Measurements from ENCODE around the gene BHLHE41. TPM values are rescaled to one million over a fixed set of nuclear protein-coding genes. Genes with fewer than 3 reads are reported as not detected.

BHLHE41 gene
- total and polyA plus RNA-seq, 9 of the 15 experiments (the other 6 are each of a cell fraction or from before 2014, with no cell fraction given) = not detected

- TF ChIP-seq ZNF253 (CRISPR knock-in tag; conservative IDR thresholded peaks at IDR 0.05) = no peak
- no peak for TF ChIP-seq PHB2 (IDR thresholded peaks at IDR 0.05; ENCODE audit: low read depth)
- TF ChIP-seq PTBP1 (IDR thresholded peaks at IDR 0.05; ENCODE audit: low read depth, low read length) = no peak
- no peak for TF ChIP-seq ZNF232 (CRISPR knock-in tag; IDR thresholded peaks at IDR 0.05)
- TF ChIP-seq ZC3H8 (IDR thresholded peaks at IDR 0.05) = no peak
Observed at GRCh38 chr12:26090836-26091510, 33.9 kb downstream of the BHLHE41 start (continued).

- TF ChIP-seq CEBPB (tag; IDR thresholded peaks at IDR 0.05) = 0 out of 2 replicates have a peak, but pooled peaks have one; percentile 10
- no peak for TF ChIP-seq BRD4 (IDR thresholded peaks at IDR 0.05)
- TF ChIP-seq RAD21 (CRISPR knock-in tag; conservative IDR thresholded peaks at IDR 0.05 in 1 of 2, IDR thresholded peaks at IDR 0.05 in 1 of 2) = peak in 1 of 2 experiments; percentile 19; a peak in 1 of 4 replicates
- H3K4me3 ChIP-seq = no peak overlapping the region
- 0% methylated on average over 2 of the region's 2 CpGs for WGBS (ENCODE audit: insufficient coverage, low coverage, missing lambda C conversion rate)
- in situ Hi-C loops (cut with MboI) = no loop called here
- H3K27me3 ChIP-seq (ENCODE audit: control insufficient read depth in 2 of 2, insufficient read depth in 2 of 2, low read length in 2 of 2) = peaks cover 4 to 6% of the 10 kb centered on the region in 2 experiments; a peak in 3 of 5 replicates
- ChIA-PET CTCF (ENCODE audit: low intra/inter-chr PET ratio) (no interaction called here), POLR2A (interaction anchor here (0.5 to 0.9 kb wide), 2 partner anchors 13 to 154 kb away, joined by 3 to 4 read pairs; no protein-coding TSS in a partner anchor)
- no peaks in the 10 kb centered on the region for H3K9me3 ChIP-seq (replicated peaks; ENCODE audit: control insufficient read depth, insufficient read depth, low read depth, low read length)
- H2AFZ ChIP-seq (ENCODE audit: low read depth, low read length) = no peak overlapping the region
- no peak overlapping the region for H3K27ac ChIP-seq (ENCODE audit: extremely low read depth, low read depth, low read length)
- H4K20me1 ChIP-seq (replicated peaks; ENCODE audit: control insufficient read depth, insufficient read depth, low read length) = no peaks in the 10 kb centered on the region
- no TSS peak for BruUV-seq (replicated peaks)
- ATAC-seq (no peak), DNase-seq (ENCODE audit: extremely low read depth in 1 of 4, low spot score in 3 of 4) (no peak), FAIRE-seq (no peak)
- H3K4me1 ChIP-seq (replicated peaks in 1 of 2; ENCODE audit: control insufficient read depth in 2 of 2, insufficient read depth in 2 of 2, low read length in 2 of 2) = no peaks in the 10 kb centered on the region
- H3K9ac ChIP-seq (ENCODE audit: insufficient read depth in 1 of 2, low read depth in 2 of 2, low read length in 2 of 2) = no peak overlapping the region
- H3K9me1 ChIP-seq (ENCODE audit: control insufficient read depth, insufficient read depth, low read length) = no peaks in the 10 kb centered on the region
- H3K4me2 ChIP-seq (ENCODE audit: insufficient read depth, low read length) = no peak overlapping the region
- intact Hi-C loops (cut with micrococcal nuclease) = no loop called here
- H3K36me3 ChIP-seq (ENCODE audit: control insufficient read depth, insufficient read depth, low read length) = no peaks in the 10 kb centered on the region
- H3K79me2 ChIP-seq (ENCODE audit: control insufficient read depth, insufficient read depth, low read length) = no peaks in the 10 kb centered on the region
Observed at GRCh38 chr12:26088998-26089397, 35.8 kb downstream of the BHLHE41 start.

All from K562 (cell line).